GM19328 (cell line): ENCODE measurements around the gene CBFA2T2.
"Not testable (repeated sequence)": the region's sequence is repeated elsewhere in the genome, so short reads cannot be mapped to it uniquely, and the experiment has no call there.

ENCODE experiments used
- ATAC-seq: cut with Tn5 transposase; IDR thresholded peaks from one replicate; pipeline ENCODE4 v1.9.1; 2021; ENCODE audit warnings: mild to moderate bottlenecking, moderate library complexity; ENCODE audit not compliant: unreplicated experiment

The CBFA2T2 gene

GRCh38 chr20:33570743-33571142, 80.8 kb downstream of the CBFA2T2 start:
- ATAC-seq: no peak

GRCh38 chr20:33573268-33573667, 83.4 kb downstream of the CBFA2T2 start:
- ATAC-seq: not testable (repeated sequence)

GRCh38 chr20:33575282-33575681, 85.4 kb downstream of the CBFA2T2 start:
- ATAC-seq: no peak

GRCh38 chr20:33576432-33577125, 86.7 kb downstream of the CBFA2T2 start:
- ATAC-seq: no peak

- no peak for ATAC-seq
Measured at GRCh38 chr20:33578510-33578909, 88.6 kb downstream of the CBFA2T2 start.

GRCh38 chr20:33583143-33583542, 93.2 kb downstream of the CBFA2T2 start:
- no peak for ATAC-seq

- no peak for ATAC-seq
Measured at GRCh38 chr20:33584976-33585375, 95.1 kb downstream of the CBFA2T2 start.

- no peak for ATAC-seq
Measured at GRCh38 chr20:33585413-33585812, 95.5 kb downstream of the CBFA2T2 start.

GRCh38 chr20:33589059-33589458, 99.2 kb downstream of the CBFA2T2 start:
- no peak for ATAC-seq

- ATAC-seq: not testable (repeated sequence)
Measured at GRCh38 chr20:33591901-33592300, 102.0 kb downstream of the CBFA2T2 start.

GRCh38 chr20:33594743-33595142, 104.8 kb downstream of the CBFA2T2 start:
- ATAC-seq: no peak

GRCh38 chr20:33600414-33600813, 110.5 kb downstream of the CBFA2T2 start:
- no peak for ATAC-seq

- ATAC-seq: no peak
Measured at GRCh38 chr20:33600981-33601380, 111.1 kb downstream of the CBFA2T2 start.

GRCh38 chr20:33601861-33602260, 112.0 kb downstream of the CBFA2T2 start:
- no peak for ATAC-seq

- no peak for ATAC-seq
Measured at GRCh38 chr20:33602826-33603590, 113.1 kb downstream of the CBFA2T2 start.

GRCh38 chr20:33604084-33604990, 114.4 kb downstream of the CBFA2T2 start:
- no peak for ATAC-seq

- no peak for ATAC-seq
Measured at GRCh38 chr20:33604991-33605370, 115.1 kb downstream of the CBFA2T2 start.

GRCh38 chr20:33606118-33606771, 116.3 kb downstream of the CBFA2T2 start:
- peak; percentile 50 for ATAC-seq

- ATAC-seq: no peak
Measured at GRCh38 chr20:33609504-33609903, 119.6 kb downstream of the CBFA2T2 start.

GRCh38 chr20:33611106-33611505, 121.2 kb downstream of the CBFA2T2 start:
- no peak for ATAC-seq

GRCh38 chr20:33612001-33612400, 122.1 kb downstream of the CBFA2T2 start:
- no peak for ATAC-seq
